K562 (cell line): ENCODE results near the gene OARD1. TPM values are rescaled to one million over a fixed set of nuclear protein-coding genes. Genes with fewer than 3 reads are reported as not detected.
A peak's percentile ranks its signal among the peaks of the same experiment; 100 is the strongest.

Source experiments
- AFF1 ChIP-seq, 2 experiments: fragments of 450-650 bp; IDR thresholded peaks; 2 replicates each; pipeline ENCODE4 v1.6.1; 2018; ENCODE audit warnings: mild to moderate bottlenecking in 2 of 2, low read depth in 1 of 2; ENCODE audit not compliant: partially characterized antibody in 2 of 2
- CC2D1A ChIP-seq: fragments of 450-650 bp; IDR thresholded peaks from 2 replicates; pipeline ENCODE4 v1.6.1; 2017; ENCODE audit warnings: mild to moderate bottlenecking
- CTBP1 ChIP-seq: fragments of 450-650 bp; IDR thresholded peaks from 2 replicates; pipeline ENCODE4 v1.6.1; 2016; ENCODE audit warnings: borderline replicate concordance
- ESRRB ChIP-seq: fragments of 250-450 bp; sonication (Bioruptor Pico); IDR thresholded peaks from 2 replicates; pipeline ENCODE4 v1.5.0; 2020; ENCODE audit warnings: mild to moderate bottlenecking, moderate library complexity, borderline replicate concordance
- GMEB1 ChIP-seq: fragments of 250-450 bp; sonication (Bioruptor Pico); IDR thresholded peaks from 2 replicates; pipeline ENCODE4 v1.4.0; 2020; ENCODE audit warnings: mild to moderate bottlenecking
- SIN3A ChIP-seq, 2 experiments: fragments of 150-350 bp in 1 of 2; IDR thresholded peaks; 2 replicates each; pipeline ENCODE4 v1.6.1; 2011 to 2016; ENCODE audit warnings: borderline replicate concordance in 2 of 2, low read depth in 2 of 2, low read length in 2 of 2, mild to moderate bottlenecking in 2 of 2, moderate library complexity in 2 of 2; ENCODE audit not compliant: control insufficient read depth in 1 of 2
- SRF ChIP-seq, 2 experiments: fragments of 250-450, 450-650 bp in 1 of 2; sonication (Bioruptor Pico) in 1 of 2; sonication (generic) in 1 of 2; formaldehyde crosslinking; IDR thresholded peaks; 2 replicates each; pipeline versions ENCODE4 v1.5.0 to v1.5.1; 2020 to 2022; ENCODE audit warnings: mild to moderate bottlenecking in 1 of 2, missing genetic modification reagents in 1 of 2
- ZBTB40 ChIP-seq, 2 experiments: fragments of 450-650 bp in 1 of 2; sonication (generic) in 1 of 2; formaldehyde crosslinking in 1 of 2; IDR thresholded peaks; 2 replicates each; pipeline versions ENCODE4 v1.7.1 to v1.9.0; 2016 to 2022; ENCODE audit warnings: inconsistent platforms in 1 of 2, mild to moderate bottlenecking in 1 of 2, missing genetic modification reagents in 1 of 2
- ZNF24 ChIP-seq: fragments of 450-650 bp; IDR thresholded peaks from 2 replicates; pipeline ENCODE4 v1.6.1; 2016
- ZNF561 ChIP-seq: fragments of 450-650 bp; formaldehyde crosslinking; conservative IDR thresholded peaks from 2 replicates; pipeline ENCODE4 v1.4.0; 2020; ENCODE audit warnings: mild to moderate bottlenecking, moderate library complexity
- ZNF589 ChIP-seq: fragments of 200-800 bp; sonication (Bioruptor generic); IDR thresholded peaks from 2 replicates; pipeline ENCODE4 v1.6.1; 2016; ENCODE audit warnings: low read depth, missing genetic modification characterization, missing compliant biosample characterization
- polyA plus RNA-seq, 8 experiments: library from polyadenylated mRNA; depleted of rRNA in 4 of 8; stranded (reverse) in 5 of 8; unstranded in 3 of 8; fragments of >200 nt; fragmentation: Nextera tagmentation in 2 of 8; fragmentation: Illumina TruSeq in 1 of 8; extraction: Ambion mirVana in 2 of 8; extraction: Trizol in 1 of 8; gene quantifications; 2 replicates each; pipeline versions ENCODE4 v1.2.1 to v1.2.3, GENCODE V29; 2011 to 2014; ENCODE audit warnings: inconsistent platforms in 1 of 8, missing spikeins in 1 of 8
- total RNA-seq, 7 experiments: library from RNA; depleted of rRNA in 6 of 7; stranded (reverse); fragments of >200 nt in 6 of 7; fragmentation: Illumina TruSeq in 2 of 7; extraction: Trizol in 2 of 7; gene quantifications; 2 replicates each; pipeline versions ENCODE4 v1.2.1 to v1.2.3, GENCODE V29; 2011 to 2021; ENCODE audit warnings: low replicate concordance in 1 of 7

OARD1 gene
- total and polyA plus RNA-seq, 9 of the 15 experiments (the other 6 are each of a cell fraction or from before 2014, with no cell fraction given) = 43.4 to 88.3 (median 61.1) TPM

GRCh38 chr6:41027799-41028560 is 44.2 kb downstream of the OARD1 start (continued):
- no peak for TF ChIP-seq ZBTB40 (IDR thresholded peaks at IDR 0.05)
- no peak for TF ChIP-seq ZBTB40 (CRISPR knock-in tag; IDR thresholded peaks at IDR 0.05)
- no peak for TF ChIP-seq ESRRB (CRISPR knock-in tag)
- no peak for TF ChIP-seq AFF1 (IDR thresholded peaks at IDR 0.05; ENCODE audit: low read depth in 1 of 2, partially characterized antibody in 2 of 2)
- 0 out of 2 replicates have a peak, but pooled peaks have one; percentile 29 for TF ChIP-seq CC2D1A
- TF ChIP-seq CTBP1 = peak; percentile 83; the same call in 1 of the 2 replicates
- TF ChIP-seq SRF (CRISPR knock-in tag; IDR thresholded peaks at IDR 0.05) = no peak
- 0 out of 2 replicates have a peak, but pooled peaks have one; percentile 6 for TF ChIP-seq GMEB1 (CRISPR knock-in tag)
- no peak for TF ChIP-seq ZNF561
- TF ChIP-seq SIN3A (IDR thresholded peaks at IDR 0.05; ENCODE audit: borderline replicate concordance in 2 of 2, control insufficient read depth in 1 of 2, low read depth in 2 of 2, low read length in 2 of 2) = no peak
- TF ChIP-seq ZNF24 = peak; percentile 68
- TF ChIP-seq ZNF589 (CRISPR knock-in tag) = peak; percentile 79; the same call in 1 of the 2 replicates
